Stimulated activated CD8-positive, alpha-beta memory T cell treated with anti-CD3 and anti-CD28 coated beads, Interleukin-15, amount 100 ng/mL, for 1 hour (primary cell): Measurements from ENCODE around the gene HS3ST3A1.

Experiments used
- DNase-seq: peaks from one replicate; pipeline ENCODE4 v3.0.0-alpha.2; 2020; ENCODE audit warnings: low read depth

Gene HS3ST3A1

GRCh38 chr17:13601776-13602551 is at the start of gene HS3ST3A1:
TSS of gene HS3ST3A1 (minus strand) at chr17:13601929. CDS start at chr17:13601129, 800 bp downstream.
- DNase-seq, result no peak

GRCh38 chr17:13650096-13650675 is 48.5 kb upstream of the HS3ST3A1 start:
- DNase-seq, result no peak

- no peak for DNase-seq
Observed at GRCh38 chr17:13647543-13648021, 45.9 kb upstream of the HS3ST3A1 start.

- DNase-seq, result no peak
Observed at GRCh38 chr17:13646969-13647542, 45.3 kb upstream of the HS3ST3A1 start.

- no peak for DNase-seq
Observed at GRCh38 chr17:13646411-13646810, 44.7 kb upstream of the HS3ST3A1 start.

- DNase-seq, result no peak
Observed at GRCh38 chr17:13643180-13643579, 41.5 kb upstream of the HS3ST3A1 start.

- DNase-seq, result no peak
Observed at GRCh38 chr17:13642188-13642587, 40.5 kb upstream of the HS3ST3A1 start.

GRCh38 chr17:13640551-13640950 is 38.8 kb upstream of the HS3ST3A1 start:
- no peak for DNase-seq

GRCh38 chr17:13638855-13639458 is 37.2 kb upstream of the HS3ST3A1 start:
- no peak for DNase-seq

- DNase-seq, result no peak
Observed at GRCh38 chr17:13636951-13637350, 35.2 kb upstream of the HS3ST3A1 start.

- no peak for DNase-seq
Observed at GRCh38 chr17:13635951-13636350, 34.2 kb upstream of the HS3ST3A1 start.

GRCh38 chr17:13634021-13634420 is 32.3 kb upstream of the HS3ST3A1 start:
- DNase-seq, result no peak

GRCh38 chr17:13631529-13631928 is 29.8 kb upstream of the HS3ST3A1 start:
- no peak for DNase-seq

GRCh38 chr17:13626703-13627102 is 25.0 kb upstream of the HS3ST3A1 start:
- DNase-seq, result no peak

- DNase-seq, result no peak
Observed at GRCh38 chr17:13619462-13619861, 17.7 kb upstream of the HS3ST3A1 start.

GRCh38 chr17:13616031-13616430 is 14.3 kb upstream of the HS3ST3A1 start:
- no peak for DNase-seq

GRCh38 chr17:13609941-13610340 is 8.2 kb upstream of the HS3ST3A1 start:
- DNase-seq, result no peak

GRCh38 chr17:13601322-13601775 is 380 bp downstream of the HS3ST3A1 start:
- no peak for DNase-seq

GRCh38 chr17:13600475-13601321 is 1.0 kb downstream of the HS3ST3A1 start:
- DNase-seq, result no peak

- no peak for DNase-seq
Observed at GRCh38 chr17:13599864-13600263, 1.9 kb downstream of the HS3ST3A1 start.

GRCh38 chr17:13599168-13599577 is 2.6 kb downstream of the HS3ST3A1 start:
- DNase-seq, result no peak
